ENCODE data around the gene GPR176.

- TF ChIP-seq, protein P1, sequence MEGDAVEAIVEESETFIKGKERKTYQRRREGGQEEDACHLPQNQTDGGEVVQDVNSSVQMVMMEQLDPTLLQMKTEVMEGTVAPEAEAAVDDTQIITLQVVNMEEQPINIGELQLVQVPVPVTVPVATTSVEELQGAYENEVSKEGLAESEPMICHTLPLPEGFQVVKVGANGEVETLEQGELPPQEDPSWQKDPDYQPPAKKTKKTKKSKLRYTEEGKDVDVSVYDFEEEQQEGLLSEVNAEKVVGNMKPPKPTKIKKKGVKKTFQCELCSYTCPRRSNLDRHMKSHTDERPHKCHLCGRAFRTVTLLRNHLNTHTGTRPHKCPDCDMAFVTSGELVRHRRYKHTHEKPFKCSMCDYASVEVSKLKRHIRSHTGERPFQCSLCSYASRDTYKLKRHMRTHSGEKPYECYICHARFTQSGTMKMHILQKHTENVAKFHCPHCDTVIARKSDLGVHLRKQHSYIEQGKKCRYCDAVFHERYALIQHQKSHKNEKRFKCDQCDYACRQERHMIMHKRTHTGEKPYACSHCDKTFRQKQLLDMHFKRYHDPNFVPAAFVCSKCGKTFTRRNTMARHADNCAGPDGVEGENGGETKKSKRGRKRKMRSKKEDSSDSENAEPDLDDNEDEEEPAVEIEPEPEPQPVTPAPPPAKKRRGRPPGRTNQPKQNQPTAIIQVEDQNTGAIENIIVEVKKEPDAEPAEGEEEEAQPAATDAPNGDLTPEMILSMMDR (IDR thresholded peaks at IDR 0.05) = no peak
- TF ChIP-seq POLR2A (IDR thresholded peaks at IDR 0.05) = no peak
Measured at GRCh38 chr15:39856357-39856756, 63.7 kb downstream of the GPR176 start.

Data from thyroid gland (tissue), 4 donors.